GM19455 (cell line): ENCODE data around the gene FARSB.
"Not testable (repeated sequence)": the region's sequence is repeated elsewhere in the genome, so short reads cannot be mapped to it uniquely, and the experiment has no call there.

Experiments
- ATAC-seq: cut with Tn5 transposase; IDR thresholded peaks from one replicate; pipeline ENCODE4 v1.9.1; 2021; ENCODE audit not compliant: unreplicated experiment

FARSB gene

DNA sequence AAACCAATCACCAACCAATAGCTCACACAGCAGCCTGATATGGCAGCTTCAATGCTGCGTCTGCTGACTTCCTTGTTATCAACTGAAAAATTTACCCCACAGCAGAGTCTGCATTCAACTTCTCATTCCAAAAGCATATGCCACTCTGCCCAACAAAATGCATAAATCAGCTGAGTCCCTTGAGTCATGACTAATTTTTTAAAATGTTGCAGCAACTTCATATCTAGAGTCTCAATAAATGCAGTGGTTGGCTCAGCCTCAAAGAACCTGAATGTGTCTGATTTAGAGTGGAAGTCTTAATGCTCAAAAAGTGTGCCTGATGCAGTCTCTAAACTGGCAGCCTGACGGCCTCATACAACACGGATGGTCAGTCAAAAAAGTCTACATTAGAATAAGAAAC is 46.5 kb downstream of the FARSB start:
- no peak for ATAC-seq

DNA sequence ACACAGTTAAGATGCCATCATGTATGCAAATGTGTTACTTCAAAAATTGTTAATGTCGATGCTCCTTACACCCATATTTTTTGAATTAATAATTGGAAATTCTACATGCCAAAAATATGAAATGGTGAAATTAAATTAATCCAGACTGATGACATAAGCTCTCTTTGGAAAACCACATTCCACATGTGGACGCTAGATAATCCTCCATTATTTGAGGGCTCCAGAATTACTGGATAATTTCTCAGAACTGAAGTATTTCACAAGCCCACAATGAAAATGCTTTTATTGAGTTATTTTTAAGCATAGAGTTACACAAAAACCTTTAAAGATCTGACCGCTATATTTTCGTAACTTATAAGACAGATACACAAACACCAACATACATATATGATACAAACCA is 47.8 kb downstream of the FARSB start:
- no peak for ATAC-seq

DNA sequence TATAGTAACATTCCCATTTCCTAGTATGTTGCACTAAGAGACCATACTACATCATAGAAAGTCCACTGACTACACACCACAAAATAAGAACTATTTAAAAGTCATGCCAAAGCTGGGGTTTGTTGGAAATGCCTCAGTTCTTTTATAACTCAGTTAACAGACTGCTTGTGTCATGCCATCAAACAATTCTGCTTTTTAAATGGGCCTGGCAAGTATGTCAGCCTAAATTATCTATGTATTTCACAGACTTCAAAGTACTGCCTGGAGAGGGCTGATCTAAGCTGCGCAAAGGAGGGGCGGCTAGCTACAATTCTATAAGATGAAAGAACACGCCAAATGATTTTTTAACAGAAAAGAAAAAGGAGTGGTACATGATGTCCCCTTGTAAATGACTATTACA is 49.6 kb downstream of the FARSB start:
- no peak for ATAC-seq

DNA sequence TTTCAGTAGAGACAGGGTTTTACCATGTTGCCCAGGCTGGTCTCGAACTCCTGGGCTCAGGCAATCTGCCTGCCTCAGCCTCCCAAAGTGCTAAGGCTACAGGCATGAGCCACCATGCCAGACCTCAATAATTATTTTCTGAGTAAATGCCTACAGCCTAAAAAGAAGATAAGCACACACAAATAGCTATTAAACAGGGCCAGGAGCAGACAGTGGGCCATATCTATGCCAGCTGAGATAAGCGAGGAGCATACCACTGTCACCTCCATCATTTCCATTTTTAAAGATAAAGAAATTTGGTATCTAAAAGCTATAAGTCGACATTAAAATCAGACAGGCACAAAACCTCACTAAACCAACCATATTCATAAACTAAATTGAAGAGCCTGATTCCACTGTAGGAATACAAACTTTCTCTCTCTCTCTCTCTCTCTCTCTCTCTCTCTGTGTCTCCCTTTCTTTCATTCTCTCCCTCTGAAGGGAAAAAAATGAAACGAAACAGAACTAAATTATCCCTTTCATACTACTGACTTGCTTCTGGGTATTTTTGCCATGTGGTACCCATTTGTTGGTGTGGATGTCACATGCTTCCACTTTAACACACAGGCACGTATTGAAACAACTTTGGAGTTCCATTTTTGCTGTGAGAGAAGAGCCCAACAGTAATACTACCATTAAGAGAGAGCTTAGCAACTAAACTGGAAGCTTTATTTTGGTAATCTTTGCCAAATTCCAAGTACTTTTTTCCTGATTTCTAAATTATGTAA is 51.0 kb downstream of the FARSB start:
- ATAC-seq, result no peak

DNA sequence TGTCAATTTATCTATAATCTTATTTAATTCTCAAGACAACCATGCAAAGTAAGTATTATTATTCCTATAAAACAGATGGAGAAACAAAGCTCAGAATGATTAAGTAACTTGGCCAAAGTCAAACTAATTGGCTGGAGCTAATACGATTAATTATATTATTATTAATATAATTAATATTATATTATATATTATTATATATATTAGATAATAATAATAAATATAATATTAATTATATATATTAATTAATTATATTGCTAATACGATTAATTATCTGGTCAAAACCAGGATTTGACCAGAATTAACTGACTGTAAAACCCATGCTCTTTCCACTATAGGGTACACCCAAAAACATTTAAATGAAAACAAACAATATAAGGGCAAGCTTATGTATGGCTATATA is 52.4 kb downstream of the FARSB start:
- ATAC-seq, result no peak

DNA sequence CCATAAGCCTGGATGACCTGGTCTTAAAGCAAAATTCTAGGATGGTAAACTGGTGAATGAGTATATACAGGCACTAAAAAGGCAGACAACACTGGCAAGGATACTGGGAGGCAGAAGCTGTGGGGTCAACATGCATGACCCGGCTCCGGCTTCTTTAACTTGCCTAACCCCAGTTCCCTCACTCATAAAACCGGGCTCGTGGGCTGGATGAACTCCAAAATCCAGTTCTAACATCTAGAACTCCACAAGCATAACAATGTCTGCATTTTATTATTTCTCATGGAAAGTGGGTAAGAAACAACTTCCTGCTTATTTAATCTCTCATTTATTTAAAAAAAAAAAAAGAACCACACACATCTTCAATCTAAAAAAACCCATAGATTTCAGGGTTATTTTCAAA is 57.3 kb downstream of the FARSB start:
- ATAC-seq, result no peak

DNA sequence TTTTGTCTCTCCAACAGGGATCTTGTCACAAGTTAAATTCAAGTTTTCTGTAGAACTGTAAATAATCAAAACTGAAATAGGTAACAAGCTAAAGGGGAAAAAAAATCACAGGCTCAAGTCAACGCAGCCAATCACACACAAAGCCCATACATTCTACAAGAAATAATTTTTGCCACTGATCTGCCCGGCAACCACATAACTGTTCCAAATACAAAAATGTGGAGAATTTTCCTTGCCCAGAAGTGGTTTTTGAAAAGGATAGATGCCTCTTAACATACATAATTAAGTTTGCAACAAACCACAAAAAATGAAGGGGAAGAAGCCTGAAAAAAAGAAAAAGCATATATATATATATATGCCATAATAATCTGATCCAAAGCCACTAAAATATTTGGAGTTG is 60.3 kb downstream of the FARSB start:
- no peak for ATAC-seq

DNA sequence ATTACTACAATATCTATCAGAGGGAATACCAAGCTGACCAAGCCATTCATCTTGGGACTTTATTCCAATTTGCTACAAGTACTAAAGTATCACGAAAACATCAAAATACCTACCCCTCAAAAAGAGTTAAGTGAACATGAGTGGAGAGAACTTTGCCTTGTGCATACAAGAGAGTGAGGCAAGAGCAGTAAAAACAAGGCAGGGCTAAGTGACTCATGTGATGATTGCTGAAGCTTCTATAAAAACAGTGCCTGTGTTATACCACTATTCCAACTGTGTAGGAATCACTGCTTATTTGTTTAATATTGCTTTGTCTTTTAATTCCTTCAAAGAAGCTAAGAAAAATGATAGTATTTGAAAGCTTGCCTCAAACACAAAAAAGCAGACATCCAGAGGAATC is 61.2 kb downstream of the FARSB start:
- ATAC-seq, result no peak

DNA sequence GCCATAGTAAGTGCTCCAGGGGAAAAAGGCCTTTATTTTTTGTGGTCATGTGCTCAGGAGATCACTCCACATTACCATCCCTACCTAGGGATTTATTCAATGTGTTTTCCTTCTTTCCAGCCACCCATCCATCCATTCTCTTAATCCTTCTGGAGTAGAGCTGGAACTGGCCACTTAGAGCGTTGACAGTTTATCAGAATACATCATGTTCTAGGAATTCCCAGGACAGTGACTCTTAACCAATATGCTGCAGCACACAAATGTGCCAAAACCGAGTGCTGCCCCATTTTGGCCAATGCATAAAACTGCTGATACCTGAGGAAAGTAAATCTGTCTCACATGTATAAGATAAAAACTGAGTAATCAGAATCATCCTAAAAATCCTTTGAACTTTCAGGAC is 63.7 kb downstream of the FARSB start:
- no peak for ATAC-seq

DNA sequence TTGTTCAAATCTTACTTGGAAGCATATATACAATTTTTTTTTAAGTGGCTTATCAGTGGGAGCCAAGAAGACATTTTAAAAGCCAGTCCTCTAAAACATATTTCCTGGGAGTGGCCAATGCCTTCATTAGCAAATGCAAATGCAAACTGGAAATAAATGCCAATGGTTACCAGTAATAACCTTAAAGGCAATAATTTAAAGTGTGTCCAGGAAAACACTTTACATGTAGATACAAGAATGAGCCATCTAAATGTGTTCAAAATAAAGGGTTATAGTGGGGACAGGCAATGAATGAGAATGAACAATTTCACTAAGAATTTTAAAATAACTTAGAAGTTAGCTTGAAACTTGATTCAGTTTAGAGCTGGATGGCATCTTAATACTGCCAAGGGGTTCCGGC is 64.2 kb downstream of the FARSB start:
- ATAC-seq, result no peak

DNA sequence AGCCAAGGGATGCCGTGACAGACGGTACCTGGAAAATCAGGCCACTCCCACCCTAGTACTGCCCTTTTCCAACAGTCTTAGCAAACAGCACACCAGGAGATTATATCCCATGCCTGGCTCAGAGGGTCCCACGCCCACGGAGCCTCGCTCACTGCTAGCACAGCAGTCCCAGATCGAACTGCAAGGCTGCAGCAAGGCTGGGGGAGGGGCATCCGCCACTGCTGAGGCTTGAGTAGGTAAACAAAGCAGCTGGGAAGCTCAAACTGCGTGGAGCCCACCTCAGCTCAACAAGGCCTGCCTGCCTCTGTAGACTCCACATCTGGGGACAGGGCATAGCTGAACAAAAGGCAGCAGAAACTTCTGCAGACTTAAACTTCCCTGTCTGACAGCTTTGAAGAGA is 71.3 kb downstream of the FARSB start:
- not testable (repeated sequence) for ATAC-seq

DNA sequence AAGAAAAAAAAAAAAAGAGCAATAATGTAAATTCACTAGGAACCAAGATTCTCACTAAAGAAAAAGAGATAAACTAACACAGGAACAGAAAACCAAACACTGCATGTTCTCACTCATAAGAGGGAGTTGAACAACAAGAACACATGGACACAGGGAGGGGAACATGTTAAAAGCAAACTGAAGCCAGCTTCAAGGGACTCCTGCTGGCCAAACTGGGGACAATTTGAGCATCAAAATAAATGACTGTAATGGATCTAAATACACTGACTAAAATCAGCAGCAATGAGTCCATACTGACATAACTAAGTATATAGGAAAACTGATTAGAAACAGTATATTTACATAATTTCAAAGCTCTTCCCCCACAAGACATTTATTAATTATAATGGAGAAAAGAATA is 73.0 kb downstream of the FARSB start:
- no peak for ATAC-seq

DNA sequence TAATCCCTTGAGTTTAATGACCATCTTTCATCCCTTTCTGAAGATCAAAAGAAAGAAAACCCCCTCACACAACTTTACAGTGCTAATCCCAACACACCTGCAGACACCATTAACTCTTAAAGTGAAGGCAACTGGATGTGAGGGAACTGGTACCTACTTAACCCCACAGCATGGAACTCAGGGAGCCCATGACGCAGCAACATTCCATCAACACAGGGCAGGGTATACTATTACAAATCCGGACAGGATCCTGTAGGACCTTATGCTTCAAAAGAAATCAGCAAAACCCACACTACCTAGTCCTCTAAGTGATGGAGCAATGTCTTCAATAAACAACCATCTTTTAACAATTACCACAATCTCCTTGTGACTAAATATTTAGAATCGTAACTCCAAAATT is 78.6 kb downstream of the FARSB start:
- ATAC-seq, result no peak

DNA sequence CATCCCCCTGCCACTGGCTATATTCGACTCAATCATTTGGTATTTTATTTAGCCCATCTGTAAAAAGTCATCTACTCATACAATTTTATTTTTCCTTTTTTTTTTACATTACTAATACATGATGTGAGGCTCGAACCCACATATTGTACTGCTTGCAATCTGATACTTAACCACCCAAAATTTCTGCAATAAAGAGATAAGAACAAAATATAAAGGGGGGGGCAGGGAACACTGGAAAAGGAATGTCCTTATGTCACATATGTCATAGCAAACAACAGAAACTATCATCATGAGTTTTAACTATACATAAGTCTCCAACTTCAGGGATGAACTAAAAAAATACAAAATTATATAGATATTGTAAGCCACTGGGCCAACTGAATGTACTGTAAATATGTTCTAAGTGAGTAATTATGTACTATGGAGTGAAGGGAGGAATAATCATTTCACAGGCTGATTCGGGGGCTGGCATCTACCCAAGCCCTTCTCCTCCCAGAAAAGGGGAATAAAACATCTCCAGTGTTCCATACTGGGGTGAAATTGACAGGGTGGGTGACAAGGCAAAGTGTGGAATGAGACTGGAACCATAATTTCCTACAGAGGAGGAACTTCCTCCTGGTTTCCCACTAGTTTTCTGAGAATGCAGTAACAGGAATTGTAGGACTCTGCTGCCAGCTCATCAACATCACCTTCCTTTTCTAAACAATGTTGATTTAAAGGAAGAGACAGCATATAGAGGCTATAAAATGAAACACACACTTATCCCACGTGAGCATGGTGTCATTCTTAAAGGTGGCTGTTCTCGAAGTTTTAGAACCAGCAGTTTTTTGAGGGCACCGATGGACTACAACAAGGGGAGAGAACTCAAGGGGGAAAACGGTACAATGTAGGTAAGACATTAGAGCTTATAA is 79.5 kb downstream of the FARSB start:
- ATAC-seq, result no peak

DNA sequence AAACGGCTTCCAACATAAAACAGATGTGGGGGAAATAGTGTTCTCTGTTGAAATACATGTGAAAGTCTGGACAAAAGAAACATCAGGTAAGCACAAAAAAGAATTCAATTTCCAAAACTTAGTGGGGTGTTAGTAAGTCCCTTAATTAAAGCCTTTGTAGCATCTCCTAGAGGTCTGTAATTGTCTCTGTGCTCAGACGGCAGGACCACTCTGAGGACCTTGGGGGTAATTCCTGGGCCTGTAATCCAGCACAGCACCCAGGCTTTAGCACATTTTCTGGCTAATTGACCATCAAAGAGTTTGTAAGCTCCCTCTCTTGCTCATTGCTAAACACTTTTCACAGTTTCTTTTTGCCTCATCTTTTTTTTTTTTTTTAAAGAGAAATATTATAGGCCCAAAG is 80.3 kb downstream of the FARSB start:
- no peak for ATAC-seq

DNA sequence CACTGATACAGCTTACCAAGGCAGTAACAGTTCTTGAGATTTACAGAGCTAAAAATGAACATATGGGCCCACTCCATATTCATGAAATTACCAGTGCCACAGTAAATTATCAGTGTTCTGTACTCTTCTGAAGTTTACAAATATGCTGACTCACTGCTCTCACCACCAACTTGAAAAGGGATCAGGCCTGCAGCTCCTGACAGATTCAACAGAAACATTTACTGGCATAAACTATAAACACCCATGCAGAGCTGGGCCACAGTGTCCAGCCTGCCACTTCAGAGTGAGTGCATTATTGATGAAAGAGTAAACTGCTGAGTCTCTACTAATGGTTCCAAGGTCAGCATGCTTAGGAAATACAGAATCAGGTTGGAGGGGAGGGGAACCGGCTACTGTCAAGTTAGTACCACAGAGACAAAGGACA is 83.1 kb downstream of the FARSB start:
- no peak for ATAC-seq

DNA sequence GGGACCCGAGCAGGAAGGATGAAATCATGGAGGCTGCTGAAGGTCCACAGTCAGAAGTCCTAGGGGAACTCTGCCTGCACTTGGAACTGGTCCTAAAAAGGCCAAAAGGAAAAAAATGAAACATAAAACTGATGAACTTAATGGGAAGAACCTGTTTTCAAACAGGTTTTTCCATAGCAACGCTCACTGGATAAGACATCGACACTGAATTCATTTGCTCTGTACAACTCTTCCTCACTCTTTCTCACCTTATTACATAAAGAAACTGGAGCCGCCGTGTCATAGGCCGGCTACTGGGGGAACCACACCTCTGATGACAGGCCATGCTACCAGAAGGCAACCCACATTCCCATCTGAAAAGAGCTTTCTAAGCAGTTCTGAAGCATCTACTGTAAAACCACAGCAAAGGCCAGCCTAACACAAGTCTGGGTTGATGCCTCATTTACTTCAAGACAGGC is 83.6 kb downstream of the FARSB start:
- no peak for ATAC-seq

DNA sequence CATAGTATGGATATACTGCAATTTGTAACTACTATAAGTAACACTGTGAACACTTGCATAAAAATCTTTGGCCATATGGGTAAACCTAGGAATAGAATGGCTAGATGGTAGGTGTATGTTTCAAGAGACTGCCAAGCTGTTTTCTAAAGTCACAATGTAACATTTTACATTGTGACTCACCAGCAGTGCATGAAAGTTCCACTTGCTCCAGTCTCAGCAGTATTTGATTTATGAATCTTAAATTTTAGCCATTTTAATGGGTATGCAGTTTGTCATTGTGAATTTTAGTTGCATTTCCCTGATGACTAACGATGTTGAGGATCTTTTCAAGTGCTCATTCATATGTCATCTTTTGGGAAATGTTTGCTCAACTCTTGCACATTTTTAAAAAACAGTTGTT is 86.1 kb downstream of the FARSB start:
- ATAC-seq, result no peak

DNA sequence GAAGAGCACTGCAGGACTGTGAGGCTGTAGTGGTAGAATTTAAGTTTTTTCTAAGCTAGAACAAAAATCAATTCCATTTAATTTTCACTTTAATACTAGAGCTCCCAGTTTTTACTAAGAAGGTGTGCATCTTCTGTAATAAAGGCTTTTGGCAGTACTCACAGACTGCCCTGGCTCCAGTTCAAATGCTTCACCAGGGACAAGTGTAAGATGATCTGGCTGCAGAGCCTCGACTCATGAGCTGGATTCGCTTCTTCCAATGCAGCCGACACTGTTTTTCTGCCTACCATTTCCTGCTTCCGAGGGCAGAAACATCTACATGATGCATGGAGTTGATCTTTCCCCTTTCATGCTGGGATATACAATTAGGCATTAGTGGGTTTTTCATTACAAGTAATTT is 87.0 kb downstream of the FARSB start:
- ATAC-seq, result no peak

DNA sequence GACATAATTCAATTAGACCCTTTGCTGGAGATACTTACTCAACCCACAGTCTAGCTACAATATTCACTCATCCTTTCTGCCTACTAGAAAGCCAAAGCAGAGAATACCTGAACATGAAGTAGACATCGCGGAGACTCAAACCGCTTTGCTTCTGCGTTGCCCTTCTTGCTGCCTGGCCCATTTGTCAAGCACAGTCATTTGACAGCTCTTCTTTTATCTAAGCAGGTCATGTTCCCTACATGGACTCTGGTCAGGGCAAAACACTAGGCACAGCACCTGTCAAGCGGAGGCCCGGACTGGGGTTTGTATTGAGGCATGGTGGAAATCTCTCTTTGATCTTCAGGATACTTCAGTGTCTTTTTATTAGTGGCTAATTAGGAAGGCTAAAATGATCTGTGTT is 89.7 kb downstream of the FARSB start:
- no peak for ATAC-seq

DNA sequence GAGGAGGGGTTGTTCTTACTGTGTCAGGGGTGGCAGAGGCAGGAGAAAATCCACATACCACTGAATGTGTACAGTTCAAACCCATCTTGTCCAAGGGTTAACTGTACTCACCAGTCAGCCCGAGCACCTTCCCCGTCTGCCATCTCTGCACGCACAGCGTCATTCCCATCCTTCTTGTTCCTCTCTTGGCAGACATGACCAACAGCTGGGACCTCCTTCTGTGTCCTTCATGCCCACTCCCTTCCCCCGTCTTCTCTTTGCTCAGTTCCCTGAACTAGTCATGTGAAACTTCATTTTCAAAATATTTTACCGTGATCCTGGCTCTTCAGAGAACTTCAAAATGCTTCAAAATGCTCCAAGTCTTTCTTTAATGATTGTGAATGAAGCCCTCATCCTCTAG is 92.0 kb downstream of the FARSB start:
- ATAC-seq, result no peak

DNA sequence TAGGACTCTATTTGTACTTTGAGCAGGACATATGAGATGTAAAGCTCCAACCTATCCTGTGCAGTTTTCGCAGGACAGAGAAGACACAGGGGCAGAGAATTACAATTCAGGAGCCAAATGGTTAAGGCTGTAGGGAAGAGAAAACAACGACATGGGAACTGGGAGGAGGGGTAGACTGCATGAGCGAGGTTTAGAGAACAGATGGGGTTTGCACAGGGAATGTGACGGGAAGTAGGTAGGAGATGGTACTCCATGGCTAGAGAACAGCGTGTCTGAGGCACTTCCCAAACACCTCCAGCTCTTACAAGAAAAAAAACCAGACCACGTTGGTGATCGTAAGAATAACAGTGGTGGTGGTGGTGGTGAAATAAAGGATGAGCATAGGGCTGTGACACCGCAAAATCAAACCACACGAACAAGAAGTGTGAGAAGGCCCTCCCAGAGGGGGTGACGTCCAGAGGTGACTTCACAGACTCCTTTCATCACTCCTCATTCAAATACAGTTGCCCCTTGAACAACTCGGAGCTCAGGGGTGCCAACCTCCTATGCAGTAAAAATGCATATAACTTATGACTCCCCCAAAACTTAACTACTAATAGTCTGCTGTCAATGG is 92.7 kb downstream of the FARSB start:
- ATAC-seq, result no peak
